IgD-negative memory B cell (primary cell): Measurements from ENCODE around the gene BEND4. TPM values are rescaled to one million over a fixed set of nuclear protein-coding genes. Genes with fewer than 3 reads are reported as not detected.

Experiments used
- H3K27ac Mint-ChIP-seq, 3 donors: one replicate each; pipeline ENCODE4 v1.8.0; 2020 to 2022; ENCODE audit warnings: mild to moderate bottlenecking in 3 of 3, mixed read lengths in 3 of 3, moderate library complexity in 1 of 3
- H3K27me3 Mint-ChIP-seq: one replicate; pipeline ENCODE4 v1.8.0; 2021; ENCODE audit warnings: mixed read lengths
- H3K36me3 Mint-ChIP-seq: one replicate; pipeline ENCODE4 v1.8.0; 2020; ENCODE audit warnings: mild to moderate bottlenecking, mixed read lengths
- H3K4me1 Mint-ChIP-seq, 3 donors: one replicate each; pipeline ENCODE4 v1.8.0; 2020 to 2022; ENCODE audit warnings: mixed read lengths in 3 of 3, mild to moderate bottlenecking in 1 of 3
- H3K4me3 Mint-ChIP-seq, 4 donors: one replicate each; pipeline ENCODE4 v1.8.0; 2020 to 2022; ENCODE audit warnings: mild to moderate bottlenecking in 4 of 4, mixed read lengths in 4 of 4, moderate library complexity in 3 of 4
- H3K9me3 Mint-ChIP-seq, 3 donors: one replicate each; pipeline ENCODE4 v1.8.0; 2020 to 2021; ENCODE audit warnings: mixed read lengths in 3 of 3, mild to moderate bottlenecking in 1 of 3
- polyA plus RNA-seq: library from polyadenylated mRNA; unstranded; fragments of 300-500 nt; fragmentation: Illumina TruSeq; gene quantifications from one replicate; pipeline ENCODE4 v1.2.3, GENCODE V29; 2021

The BEND4 gene
- polyA plus RNA-seq, 1 donor from 2014 or later: 6.6 TPM

DNA sequence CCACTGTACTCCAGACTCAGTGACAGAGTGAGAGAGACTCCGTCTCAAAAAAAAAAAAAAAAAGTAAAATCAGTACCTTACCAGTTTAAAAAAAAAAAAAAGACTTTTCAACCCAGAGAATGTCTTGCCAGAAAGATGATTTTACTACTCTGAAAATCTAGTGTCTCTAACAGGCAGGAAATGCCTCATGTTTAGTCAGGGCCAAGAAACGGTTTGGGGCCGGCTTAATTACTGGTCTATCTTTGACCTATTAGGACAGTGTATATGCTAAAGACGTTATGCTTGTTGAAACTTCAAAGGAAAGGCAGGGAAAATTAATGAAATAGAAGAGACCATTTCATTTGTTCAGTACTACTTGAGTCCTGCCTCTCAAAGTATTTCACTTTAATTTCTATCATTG is 9.9 kb downstream of the BEND4 start:
- no peaks in the 10 kb centered on the region for H3K9me3 Mint-ChIP-seq
- H3K4me1 Mint-ChIP-seq: peaks cover 2 to 13% (median 6%) of the 10 kb centered on the region in 3 donors
- H3K27me3 Mint-ChIP-seq: no peaks in the 10 kb centered on the region
- H3K27ac Mint-ChIP-seq: peak overlapping the region in 1 of 3 donors; percentile 82
- H3K36me3 Mint-ChIP-seq: peaks cover 5% of the 10 kb centered on the region
- H3K4me3 Mint-ChIP-seq: no peak overlapping the region

DNA sequence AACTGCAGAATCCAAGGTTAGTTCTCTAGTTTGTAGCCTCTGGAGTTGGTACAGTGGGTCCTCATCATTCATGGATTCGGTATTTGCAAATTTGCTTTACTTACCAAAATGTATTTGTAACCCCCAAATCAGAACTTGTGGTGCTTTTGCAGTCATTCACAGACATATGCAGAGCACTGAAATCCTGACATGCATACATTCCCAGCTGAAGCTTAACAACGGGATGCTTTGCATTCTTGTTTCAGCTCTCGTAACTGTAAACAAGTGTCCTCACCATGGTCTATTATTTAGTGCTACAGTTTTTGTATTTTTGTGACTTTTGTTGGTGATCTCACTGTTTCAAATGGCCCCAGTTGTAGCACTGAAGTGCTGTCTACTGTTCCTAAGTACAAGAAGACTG is 16.1 kb downstream of the BEND4 start:
- no peaks in the 10 kb centered on the region for H3K27me3 Mint-ChIP-seq
- H3K4me1 Mint-ChIP-seq: peaks cover 0 to 9% (median 2%) of the 10 kb centered on the region in 3 donors
- H3K27ac Mint-ChIP-seq: no peak overlapping the region
- H3K36me3 Mint-ChIP-seq: peaks cover 3% of the 10 kb centered on the region
- H3K9me3 Mint-ChIP-seq: no peaks in the 10 kb centered on the region
- peak overlapping the region in 1 of 4 donors; percentile 33 for H3K4me3 Mint-ChIP-seq

DNA sequence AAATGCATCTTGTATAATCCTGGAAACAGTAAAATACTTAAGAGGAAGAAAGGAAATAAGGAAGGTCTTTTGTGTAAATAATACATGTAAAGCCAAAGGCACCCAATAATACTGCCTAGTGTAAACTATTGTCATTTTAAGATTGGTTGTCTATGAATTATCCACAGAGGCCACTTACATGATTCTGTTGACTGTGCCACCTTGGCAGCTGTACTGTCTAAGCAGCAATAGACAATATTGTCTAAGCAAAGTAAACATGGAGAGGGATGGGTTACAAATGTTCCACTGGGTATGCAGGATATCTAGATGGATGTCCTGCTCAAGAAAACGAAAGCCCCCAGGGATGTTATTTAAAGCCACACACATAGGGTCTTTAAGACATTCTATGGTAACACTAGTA is 19.4 kb downstream of the BEND4 start:
- H3K4me1 Mint-ChIP-seq: peaks cover 5 to 13% (median 11%) of the 10 kb centered on the region in 3 donors
- no peaks in the 10 kb centered on the region for H3K36me3 Mint-ChIP-seq
- H3K9me3 Mint-ChIP-seq: no peaks in the 10 kb centered on the region
- no peak overlapping the region for H3K27ac Mint-ChIP-seq
- no peak overlapping the region for H3K4me3 Mint-ChIP-seq
- H3K27me3 Mint-ChIP-seq: no peaks in the 10 kb centered on the region

DNA sequence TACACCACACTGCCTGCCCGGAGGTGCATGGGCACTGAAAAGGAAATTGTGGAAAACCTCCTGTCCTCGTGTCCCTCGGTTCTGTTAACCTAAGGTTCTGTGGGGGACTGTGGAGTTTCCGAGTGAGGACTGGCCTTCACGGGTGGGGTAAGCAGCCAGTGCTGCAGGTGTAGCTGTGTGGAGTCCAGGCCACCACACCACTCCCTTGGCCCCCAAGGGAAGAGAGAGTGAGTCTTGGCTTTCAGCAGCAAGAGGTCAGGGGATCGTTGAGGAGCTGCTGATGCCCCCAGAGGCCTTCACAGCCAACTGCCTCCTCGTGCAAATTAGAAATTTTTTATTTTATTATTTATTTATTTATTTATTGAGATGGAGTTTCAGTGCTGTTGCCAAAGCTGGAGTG is 20.4 kb downstream of the BEND4 start:
- H3K9me3 Mint-ChIP-seq: no peaks in the 10 kb centered on the region
- H3K27me3 Mint-ChIP-seq: no peaks in the 10 kb centered on the region
- H3K4me3 Mint-ChIP-seq: no peak overlapping the region
- peaks cover 8 to 18% (median 18%) of the 10 kb centered on the region in 3 donors for H3K4me1 Mint-ChIP-seq
- H3K27ac Mint-ChIP-seq: no peak overlapping the region
- no peaks in the 10 kb centered on the region for H3K36me3 Mint-ChIP-seq

DNA sequence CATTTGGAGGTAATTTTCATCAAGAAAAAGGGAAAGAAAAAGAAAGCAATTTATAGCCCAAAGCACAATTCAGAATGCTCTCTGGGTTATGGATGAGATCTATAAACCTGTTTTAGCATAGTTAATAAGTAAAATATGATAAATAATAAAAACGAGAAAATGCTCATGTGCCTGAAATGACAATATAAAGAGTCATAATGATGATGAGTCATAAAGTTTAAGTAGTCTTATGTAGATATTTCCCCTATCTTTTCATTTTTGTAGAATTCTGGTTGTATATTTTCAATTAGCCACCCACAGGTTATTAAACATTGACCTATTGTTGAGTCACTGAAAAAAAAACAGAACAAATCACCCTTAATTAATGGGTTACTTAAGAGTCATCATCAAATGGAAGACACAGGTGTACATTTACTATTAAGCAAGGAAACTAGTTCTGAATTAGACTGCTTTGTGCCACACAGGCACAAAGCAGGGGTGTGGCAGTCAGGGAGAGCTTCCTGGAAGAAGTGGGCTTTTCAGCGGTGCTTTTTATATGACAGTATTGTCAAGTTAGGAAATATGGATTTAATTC is 29.3 kb downstream of the BEND4 start:
- H3K27me3 Mint-ChIP-seq: no peaks in the 10 kb centered on the region
- peaks cover 6 to 15% (median 14%) of the 10 kb centered on the region in 3 donors for H3K4me1 Mint-ChIP-seq
- peaks cover 9% of the 10 kb centered on the region for H3K36me3 Mint-ChIP-seq
- no peak overlapping the region for H3K27ac Mint-ChIP-seq
- H3K9me3 Mint-ChIP-seq: no peaks in the 10 kb centered on the region
- H3K4me3 Mint-ChIP-seq: no peak overlapping the region

- Mint-ChIP-seq H3K4me1 (peaks cover 5 to 9% (median 8%) of the 10 kb centered on the region in 3 donors), H3K9me3 (no peaks in the 10 kb centered on the region), H3K36me3 (peaks cover 12% of the 10 kb centered on the region), H3K27ac (no peak overlapping the region), H3K27me3 (no peaks in the 10 kb centered on the region), H3K4me3 (no peak overlapping the region)
Observed at GRCh38 chr4:42122237-42122636, 30.2 kb downstream of the BEND4 start.

DNA sequence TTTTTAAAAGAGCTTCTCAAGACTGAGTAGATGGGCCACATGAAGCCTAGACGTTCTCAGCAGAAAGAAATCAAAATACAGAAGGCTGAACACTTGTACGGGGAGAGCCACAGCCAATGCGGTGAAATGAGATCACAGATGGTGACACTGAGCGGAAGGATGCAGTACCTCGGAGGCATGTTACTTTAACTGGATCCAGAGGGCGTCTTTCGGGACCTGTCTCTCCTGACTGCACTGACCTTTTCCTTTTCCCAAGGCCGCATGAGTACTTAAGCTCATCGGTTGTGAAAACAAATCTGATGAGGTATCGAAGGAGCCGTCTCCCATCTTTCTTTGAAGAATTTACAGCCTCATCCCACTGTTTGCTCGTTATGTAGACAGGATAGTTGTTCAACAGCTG is 32.6 kb downstream of the BEND4 start:
- Mint-ChIP-seq H3K4me1 (peaks cover 0 to 5% (median 2%) of the 10 kb centered on the region in 3 donors), H3K36me3 (peaks cover 15% of the 10 kb centered on the region), H3K4me3 (no peak overlapping the region), H3K27me3 (no peaks in the 10 kb centered on the region), H3K27ac (no peak overlapping the region), H3K9me3 (no peaks in the 10 kb centered on the region)

DNA sequence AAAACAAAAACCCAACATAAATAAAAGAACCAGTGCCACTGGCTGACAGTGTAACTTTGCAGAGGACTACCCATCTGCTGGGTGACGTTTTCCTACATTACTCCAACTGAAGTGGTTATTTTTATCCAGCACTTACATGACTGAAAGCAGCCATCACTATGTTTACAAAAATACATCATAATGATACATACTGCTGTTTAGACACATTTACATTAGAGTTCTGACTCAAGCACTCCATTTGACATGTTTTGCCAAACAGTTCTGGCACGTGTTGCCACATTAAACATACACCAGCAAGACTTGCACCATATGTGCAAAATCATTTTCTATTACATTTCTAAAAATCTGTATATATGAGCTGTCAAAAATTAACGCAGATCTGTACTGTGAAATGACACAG is 39.6 kb downstream of the BEND4 start:
- H3K27me3 Mint-ChIP-seq: no peaks in the 10 kb centered on the region
- peaks cover 0 to 2% (median 0%) of the 10 kb centered on the region in 3 donors for H3K4me1 Mint-ChIP-seq
- peaks cover 8% of the 10 kb centered on the region for H3K36me3 Mint-ChIP-seq
- H3K27ac Mint-ChIP-seq: no peak overlapping the region
- peaks cover 0 to 5% (median 0%) of the 10 kb centered on the region in 3 donors for H3K9me3 Mint-ChIP-seq
- H3K4me3 Mint-ChIP-seq: no peak overlapping the region

GRCh38 chr4:42104521-42104920 is 47.9 kb downstream of the BEND4 start:
- Mint-ChIP-seq H3K36me3 (peaks cover 1% of the 10 kb centered on the region), H3K4me1 (no peaks in the 10 kb centered on the region), H3K4me3 (no peak overlapping the region), H3K9me3 (peaks cover 0 to 5% (median 5%) of the 10 kb centered on the region in 3 donors), H3K27ac (no peak overlapping the region), H3K27me3 (no peaks in the 10 kb centered on the region)

- peak overlapping the region in 2 of 3 donors; percentile 5 to 26 for H3K27ac Mint-ChIP-seq
- no peaks in the 10 kb centered on the region for H3K27me3 Mint-ChIP-seq
- H3K4me1 Mint-ChIP-seq: no peaks in the 10 kb centered on the region
- H3K9me3 Mint-ChIP-seq: peaks cover 0 to 5% (median 3%) of the 10 kb centered on the region in 3 donors
- H3K4me3 Mint-ChIP-seq: no peak overlapping the region
- peaks cover 1% of the 10 kb centered on the region for H3K36me3 Mint-ChIP-seq
Observed at GRCh38 chr4:42101446-42101975, 50.9 kb downstream of the BEND4 start.

DNA sequence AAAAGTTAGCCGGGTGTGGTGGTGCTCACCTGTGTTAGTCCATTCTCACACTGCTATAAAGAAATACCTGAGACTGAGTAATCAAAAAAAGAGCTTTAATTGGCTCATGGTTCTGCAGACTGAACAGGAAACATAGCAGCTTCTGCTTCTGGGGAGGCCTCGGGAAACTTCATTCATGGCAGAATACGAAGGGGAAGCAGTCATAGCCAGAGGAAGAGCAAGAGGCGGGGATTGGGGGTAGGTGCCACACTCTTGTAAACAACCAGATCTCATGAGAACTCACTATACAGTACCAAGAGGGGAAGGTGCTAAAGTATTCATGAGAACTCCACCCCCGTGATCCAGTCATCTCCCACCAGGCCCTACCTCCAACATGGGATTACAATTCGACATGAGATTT is 64.1 kb downstream of the BEND4 start:
- H3K9me3 Mint-ChIP-seq: no peaks in the 10 kb centered on the region
- H3K36me3 Mint-ChIP-seq: peaks cover 3% of the 10 kb centered on the region
- H3K4me1 Mint-ChIP-seq: peaks cover 0 to 1% (median 0%) of the 10 kb centered on the region in 3 donors
- H3K4me3 Mint-ChIP-seq: no peak overlapping the region
- no peak overlapping the region for H3K27ac Mint-ChIP-seq
- no peaks in the 10 kb centered on the region for H3K27me3 Mint-ChIP-seq

DNA sequence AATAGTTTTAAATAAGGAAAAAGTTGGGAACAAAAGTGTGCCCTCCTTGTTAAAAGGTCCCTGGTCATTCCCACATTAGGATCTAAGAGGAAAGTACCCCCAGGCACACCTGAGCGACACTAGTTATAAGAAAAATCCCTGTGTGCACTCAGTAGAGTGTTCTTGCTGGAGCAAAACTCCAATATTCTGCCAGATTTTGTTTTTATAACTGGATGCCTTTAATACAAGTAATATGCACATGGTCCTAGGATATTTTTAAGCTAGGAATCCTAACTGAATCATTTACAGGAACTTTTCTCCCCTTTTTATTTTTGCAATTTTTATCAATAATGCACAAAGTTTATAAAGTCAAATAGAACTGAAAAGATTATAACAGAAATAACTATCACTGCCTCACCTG is 68.6 kb downstream of the BEND4 start:
- Mint-ChIP-seq H3K9me3 (no peaks in the 10 kb centered on the region), H3K27ac (no peak overlapping the region), H3K27me3 (no peaks in the 10 kb centered on the region), H3K4me3 (no peak overlapping the region), H3K4me1 (peaks cover 0 to 3% (median 0%) of the 10 kb centered on the region in 3 donors), H3K36me3 (peaks cover 6% of the 10 kb centered on the region)

DNA sequence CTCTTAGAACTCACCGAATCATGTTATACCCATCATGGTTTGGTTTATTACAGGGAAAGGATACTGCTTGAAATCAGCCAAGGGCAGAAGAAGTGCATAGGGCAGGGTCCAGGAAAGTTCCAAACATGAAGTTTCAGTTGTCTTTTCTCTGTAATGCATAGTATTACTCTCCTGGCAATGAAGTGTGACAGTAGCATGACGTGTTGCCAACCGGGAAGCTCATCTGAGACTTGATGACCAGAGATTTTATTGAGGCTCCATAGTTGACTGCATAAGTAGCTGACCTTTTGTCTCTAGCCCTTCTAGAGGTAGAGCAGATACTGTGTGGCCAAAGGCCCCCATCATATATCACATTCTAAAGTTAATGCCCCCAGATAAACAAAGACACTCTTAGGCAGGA is 72.1 kb downstream of the BEND4 start:
- Mint-ChIP-seq H3K4me1 (peaks cover 0 to 3% (median 0%) of the 10 kb centered on the region in 3 donors), H3K9me3 (no peaks in the 10 kb centered on the region), H3K27ac (peak overlapping the region in 1 of 3 donors; percentile 8), H3K36me3 (peaks cover 11% of the 10 kb centered on the region), H3K4me3 (no peak overlapping the region), H3K27me3 (no peaks in the 10 kb centered on the region)

GRCh38 chr4:42078184-42078801 is 74.2 kb downstream of the BEND4 start:
- Mint-ChIP-seq H3K4me3 (no peak overlapping the region), H3K4me1 (peaks cover 0 to 1% (median 0%) of the 10 kb centered on the region in 3 donors), H3K27me3 (no peaks in the 10 kb centered on the region), H3K27ac (no peak overlapping the region), H3K9me3 (no peaks in the 10 kb centered on the region), H3K36me3 (peaks cover 10% of the 10 kb centered on the region)

DNA sequence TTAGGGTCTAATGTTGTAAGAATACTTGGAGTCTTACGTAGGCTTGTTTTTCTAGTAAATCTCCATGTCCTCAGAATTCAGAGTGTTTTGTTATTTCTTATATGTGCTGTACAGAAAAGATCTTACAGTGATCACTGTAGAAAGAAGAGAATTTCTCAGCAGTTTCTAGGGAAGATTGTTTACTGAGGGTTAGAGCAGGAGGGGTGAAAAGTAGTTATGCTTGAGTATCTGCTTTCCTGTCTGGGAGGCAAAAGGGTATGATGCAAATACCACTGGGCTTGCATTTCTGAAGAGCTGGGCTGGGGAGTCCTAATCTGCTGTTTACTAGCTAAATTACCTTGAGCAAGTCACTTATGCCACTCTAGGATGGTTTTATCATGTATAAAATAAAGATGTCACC is 78.2 kb downstream of the BEND4 start:
- Mint-ChIP-seq H3K4me3 (no peak overlapping the region), H3K36me3 (peaks cover 17% of the 10 kb centered on the region), H3K27me3 (no peaks in the 10 kb centered on the region), H3K27ac (no peak overlapping the region), H3K9me3 (no peaks in the 10 kb centered on the region), H3K4me1 (peaks cover 0 to 1% (median 0%) of the 10 kb centered on the region in 3 donors)

DNA sequence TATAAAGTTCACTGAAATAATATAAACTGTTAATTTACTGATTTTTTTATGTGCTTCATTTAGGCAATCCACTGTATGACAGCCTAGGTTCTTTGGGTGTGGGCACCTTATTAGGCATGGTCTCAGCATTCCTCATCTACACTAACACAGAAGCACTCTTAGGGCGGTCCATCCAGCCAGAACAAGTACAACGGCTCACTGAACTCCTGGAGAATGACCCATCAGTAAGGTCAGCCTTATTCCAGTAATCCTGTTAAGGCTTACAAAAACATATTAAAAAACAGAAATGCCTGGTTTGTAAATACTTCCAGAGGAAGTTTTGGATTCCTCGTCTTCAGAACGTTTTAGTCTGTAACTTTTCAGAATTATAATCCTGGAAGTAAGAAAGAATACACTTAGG is 82.0 kb downstream of the BEND4 start:
- Mint-ChIP-seq H3K9me3 (no peaks in the 10 kb centered on the region), H3K27ac (no peak overlapping the region), H3K36me3 (peaks cover 13% of the 10 kb centered on the region)

More for the DNA sequence above, 82.0 kb downstream of the BEND4 start:
- Mint-ChIP-seq H3K4me3 (no peak overlapping the region), H3K27me3 (no peaks in the 10 kb centered on the region), H3K4me1 (peaks cover 0 to 1% (median 0%) of the 10 kb centered on the region in 3 donors)
